Heart right ventricle (tissue), 16 donors: ENCODE data around the gene SSTR4. TPM values are rescaled to one million over a fixed set of nuclear protein-coding genes. Genes with fewer than 3 reads are reported as not detected.
"Not testable (repeated sequence)": the region's sequence is repeated elsewhere in the genome, so short reads cannot be mapped to it uniquely, and the experiment has no call there.

Experiments
- ATAC-seq, 8 donors: fragments of 200-7000 bp; cut with Tn5 transposase; one replicate each; pipeline ENCODE4 v1.9.1; 2020; ENCODE audit warnings: mild to moderate bottlenecking in 8 of 8, moderate library complexity in 8 of 8, moderate number of reproducible peaks in 1 of 8
- DNase-seq, 2 donors: peaks; one replicate each; pipeline ENCODE4 v3.0.0-alpha.2; 2020
- H3K27ac ChIP-seq, 10 donors: fragments of 200-600 bp; sonication (generic) in 2 of 10; one replicate each; pipeline versions ENCODE4 v1.5.0 to v1.8.0; 2020 to 2022; ENCODE audit warnings: mild to moderate bottlenecking in 3 of 10
- H3K27me3 ChIP-seq, 7 donors: fragments of 200-600 bp; one replicate each; pipeline ENCODE4 v1.8.0; 2021 to 2022; ENCODE audit warnings: mild to moderate bottlenecking in 2 of 7
- H3K36me3 ChIP-seq, 9 donors: fragments of 200-600 bp; sonication (generic) in 1 of 9; one replicate each; pipeline versions ENCODE4 v1.5.0 to v1.8.0; 2020 to 2022; ENCODE audit warnings: mild to moderate bottlenecking in 2 of 9
- H3K4me1 ChIP-seq, 9 donors: fragments of 200-600 bp; sonication (generic) in 1 of 9; one replicate each; pipeline versions ENCODE4 v1.5.0 to v1.8.0; 2020 to 2022; ENCODE audit warnings: mild to moderate bottlenecking in 4 of 9
- H3K4me3 ChIP-seq, 10 donors: fragments of 200-600 bp; sonication (generic) in 2 of 10; one replicate each; pipeline versions ENCODE4 v1.5.0 to v1.8.0; 2020 to 2022; ENCODE audit warnings: mild to moderate bottlenecking in 7 of 10, moderate library complexity in 2 of 10
- H3K9me3 ChIP-seq, 11 donors: fragments of 200-600 bp in 10 of 11; sonication (generic) in 2 of 11; one replicate each; pipeline versions ENCODE4 v1.5.0 to v1.8.0; 2013 to 2022; ENCODE audit warnings: mild to moderate bottlenecking in 2 of 11, control low read depth in 1 of 11, moderate library complexity in 1 of 11
- WGBS, 2 donors: extraction: QIAGEN DNeasy Blood & Tissue Kit; methylation state at CpG; one replicate each; pipeline ENCODE4 v1.1.7; 2013; ENCODE audit warnings: inconsistent platforms in 1 of 2; 5-methylcytosine and 5-hydroxymethylcytosine counted together
- intact Hi-C, 10 donors: fragments of 100-400 bp; cut with DNase I; formaldehyde crosslinking; loops; one replicate each; pipeline versions ENCODE4 v1.11.1 to v1.14.2; 2022
- long read RNA-seq, 3 donors: library from polyadenylated mRNA; unstranded; transcript quantifications; one replicate each; pipeline ENCODE4 v2.0.0, GENCODE V29; 2020 to 2021
- polyA plus RNA-seq, 2 donors: library from polyadenylated mRNA; stranded (reverse); fragments of 200-250 nt; gene quantifications; one replicate each; pipeline ENCODE4 v1.2.3, GENCODE V29; 2013
- total RNA-seq, 10 donors: library from RNA; stranded (reverse); fragmentation: NEBNext Ultra II Directional in 3 of 10; extraction: Animal tissue kit (Norgen Biotek cat#: 25700) in 3 of 10; gene quantifications; one replicate each; pipeline versions ENCODE4 v1.2.1 to v1.2.4, GENCODE V29; 2021 to 2023
- TF ChIP-seq, protein P1 (sequence below), 9 donors: fragments of 200-600 bp; sonication (generic) in 2 of 9; IDR thresholded peaks; one replicate each; pipeline versions ENCODE4 v1.5.0 to v1.8.0; 2021 to 2022; ENCODE audit warnings: antibody characterized with exemption in 9 of 9, mild to moderate bottlenecking in 5 of 9, moderate library complexity in 1 of 9
- donor health status: Arrhythmogenic right ventricular cardiomyopathy.
- donor health status: ischemic (EF 13 %, LVEDD 7.1; RV severe dilation, severe dysfunction).
- donor health status: healthy with polysubstance abuse.
- donor health status: DM: no; HTN: yes; CAD: no.
- donor health status: DM: no; HTN: no; CAD: no.
- donor health status: ischemic (EF 25% LVEDD 6.9; RV normal size, moderate dysfunction).
- donor health status: ischemic (EF 25% LVEDD 5.7; RV mildly dilated, moderate dysfunction).
- donor health status: healthy.
- donor health status: DM: yes; HTN: yes; CAD: no.
- donor health status: Ischemic cardiomyopathy.
- donor health status: ischemic (EF 35%, LVEDD 5.7; RV mildly dilated, moderate dysfunction).
- donor health status: nonischemic (EF 11% LVEDD 7.7; RV severe dilation, severe dysfunction).
- donor health status: DM: yes; HTN: yes; CAD: no.
- donor health status: PGD.
- donor health status: ischemic (EF 29% LVEDD 5.4; RV normal size, mild dysfunction).
- donor health status: nonischemic (EF 23%, LVEDD 6.1; RV moderate dilation, normal function).

The SSTR4 gene, protein sequence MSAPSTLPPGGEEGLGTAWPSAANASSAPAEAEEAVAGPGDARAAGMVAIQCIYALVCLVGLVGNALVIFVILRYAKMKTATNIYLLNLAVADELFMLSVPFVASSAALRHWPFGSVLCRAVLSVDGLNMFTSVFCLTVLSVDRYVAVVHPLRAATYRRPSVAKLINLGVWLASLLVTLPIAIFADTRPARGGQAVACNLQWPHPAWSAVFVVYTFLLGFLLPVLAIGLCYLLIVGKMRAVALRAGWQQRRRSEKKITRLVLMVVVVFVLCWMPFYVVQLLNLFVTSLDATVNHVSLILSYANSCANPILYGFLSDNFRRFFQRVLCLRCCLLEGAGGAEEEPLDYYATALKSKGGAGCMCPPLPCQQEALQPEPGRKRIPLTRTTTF
- not detected for total RNA-seq
- polyA plus RNA-seq: not detected
- long read RNA-seq, donor 1: 0 reads
- long read RNA-seq, donor 2: 0 reads
- long read RNA-seq, donor 3: 0 reads

DNA sequence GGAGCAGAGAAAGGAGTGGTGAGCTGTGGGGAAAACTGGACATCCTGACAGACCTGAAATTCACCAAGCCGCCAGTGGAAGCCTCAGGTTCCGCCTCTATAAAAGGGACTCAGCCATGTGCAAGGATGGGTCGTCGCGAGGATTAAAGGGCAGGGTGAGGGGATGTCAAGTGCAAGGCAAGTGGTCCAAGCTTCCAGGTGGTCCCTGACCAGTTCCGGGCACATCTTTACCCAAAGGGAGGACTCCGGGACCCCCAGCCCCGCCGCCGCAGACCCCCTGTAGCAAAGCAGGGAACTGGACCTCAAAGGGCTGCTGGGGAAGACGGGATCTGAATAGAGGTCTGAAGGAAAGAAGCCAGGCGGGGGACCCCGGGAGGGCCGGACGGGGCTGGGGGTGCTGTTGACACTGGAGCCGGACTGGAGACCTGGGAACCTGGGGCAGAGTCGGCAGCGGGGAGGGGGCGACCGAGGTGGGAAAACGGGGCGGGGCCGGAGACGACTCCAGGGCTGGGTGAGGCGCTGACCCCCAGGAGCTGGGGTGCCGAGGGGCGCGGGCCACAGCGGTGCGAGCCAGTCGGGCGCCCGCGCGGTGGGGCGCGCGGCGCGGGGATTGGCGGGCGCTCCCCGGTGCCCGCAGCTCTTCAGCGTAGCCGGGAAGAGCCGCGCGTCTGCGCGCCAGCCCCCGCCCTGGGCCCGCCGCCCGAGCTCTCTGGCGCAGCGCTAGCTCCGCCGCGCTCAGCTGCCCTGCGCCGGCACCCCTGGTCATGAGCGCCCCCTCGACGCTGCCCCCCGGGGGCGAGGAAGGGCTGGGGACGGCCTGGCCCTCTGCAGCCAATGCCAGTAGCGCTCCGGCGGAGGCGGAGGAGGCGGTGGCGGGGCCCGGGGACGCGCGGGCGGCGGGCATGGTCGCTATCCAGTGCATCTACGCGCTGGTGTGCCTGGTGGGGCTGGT, at the start of gene SSTR4:
Gene SSTR4, plus strand, starts transcription at position 592 of the 951 bp plus-strand sequence. Its CDS starts 172 bp downstream, at position 764.
- Histone ChIP-seq H3K9me3 (no peaks in the 10 kb centered on the region), H3K4me3 (peak within 1 kb of the TSS in 5 of 10 donors; percentile 28 to 41 (median 35)), H3K27me3 (peaks cover 0 to 68% (median 42%) of the 10 kb centered on the region in 7 donors), H3K4me1 (peaks cover 0 to 20% (median 15%) of the 10 kb centered on the region in 9 donors), H3K27ac (no peak within 1 kb of the TSS), H3K36me3 (no peaks in the 10 kb centered on the region)
- intact Hi-C loops: loop anchor here in 1 of 10 donors (10.0 kb wide), 1 partner anchor 340 kb away; no protein-coding TSS in a partner anchor
- no peak for DNase-seq
- WGBS, 2 donors: 22 to 24% methylated on average over 71 to 83 of the region's 83 CpGs
- TF ChIP-seq, protein P1, sequence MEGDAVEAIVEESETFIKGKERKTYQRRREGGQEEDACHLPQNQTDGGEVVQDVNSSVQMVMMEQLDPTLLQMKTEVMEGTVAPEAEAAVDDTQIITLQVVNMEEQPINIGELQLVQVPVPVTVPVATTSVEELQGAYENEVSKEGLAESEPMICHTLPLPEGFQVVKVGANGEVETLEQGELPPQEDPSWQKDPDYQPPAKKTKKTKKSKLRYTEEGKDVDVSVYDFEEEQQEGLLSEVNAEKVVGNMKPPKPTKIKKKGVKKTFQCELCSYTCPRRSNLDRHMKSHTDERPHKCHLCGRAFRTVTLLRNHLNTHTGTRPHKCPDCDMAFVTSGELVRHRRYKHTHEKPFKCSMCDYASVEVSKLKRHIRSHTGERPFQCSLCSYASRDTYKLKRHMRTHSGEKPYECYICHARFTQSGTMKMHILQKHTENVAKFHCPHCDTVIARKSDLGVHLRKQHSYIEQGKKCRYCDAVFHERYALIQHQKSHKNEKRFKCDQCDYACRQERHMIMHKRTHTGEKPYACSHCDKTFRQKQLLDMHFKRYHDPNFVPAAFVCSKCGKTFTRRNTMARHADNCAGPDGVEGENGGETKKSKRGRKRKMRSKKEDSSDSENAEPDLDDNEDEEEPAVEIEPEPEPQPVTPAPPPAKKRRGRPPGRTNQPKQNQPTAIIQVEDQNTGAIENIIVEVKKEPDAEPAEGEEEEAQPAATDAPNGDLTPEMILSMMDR (IDR thresholded peaks at IDR 0.05): no peak
- ATAC-seq: no peak

DNA sequence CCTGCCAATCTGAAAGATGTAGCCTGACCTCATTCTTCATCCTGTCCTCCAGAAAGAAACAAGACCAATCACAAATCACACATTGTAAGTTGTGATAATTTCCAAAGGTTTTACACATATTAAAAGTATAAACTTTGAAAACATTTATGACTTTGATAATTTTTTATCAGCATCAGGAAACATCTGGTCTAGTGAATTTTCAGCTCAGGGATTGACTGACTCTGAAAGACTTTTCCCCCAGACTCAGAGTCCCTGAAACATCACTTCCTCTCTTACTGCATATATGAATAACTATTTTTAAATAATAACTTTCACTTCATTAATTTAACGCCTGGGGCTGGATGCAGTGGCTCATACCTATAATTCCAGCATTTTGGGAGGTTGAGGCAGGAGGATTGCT, 48.5 kb upstream of the SSTR4 start:
- Histone ChIP-seq H3K36me3 (no peaks in the 10 kb centered on the region), H3K27me3 (peaks cover 0 to 20% (median 0%) of the 10 kb centered on the region in 7 donors), H3K27ac (peak overlapping the region in 1 of 10 donors; percentile 74), H3K9me3 (peaks cover 0 to 11% (median 0%) of the 10 kb centered on the region in 11 donors), H3K4me3 (no peak overlapping the region), H3K4me1 (peaks cover 3 to 21% (median 12%) of the 10 kb centered on the region in 9 donors)
- intact Hi-C loops: no loop called here
- ATAC-seq (no peak), DNase-seq (no peak)
- WGBS, 2 donors: 46 to 69% methylated on average over 1 of the region's 1 CpG
- TF ChIP-seq, protein P1 (IDR thresholded peaks at IDR 0.05): no peak

DNA sequence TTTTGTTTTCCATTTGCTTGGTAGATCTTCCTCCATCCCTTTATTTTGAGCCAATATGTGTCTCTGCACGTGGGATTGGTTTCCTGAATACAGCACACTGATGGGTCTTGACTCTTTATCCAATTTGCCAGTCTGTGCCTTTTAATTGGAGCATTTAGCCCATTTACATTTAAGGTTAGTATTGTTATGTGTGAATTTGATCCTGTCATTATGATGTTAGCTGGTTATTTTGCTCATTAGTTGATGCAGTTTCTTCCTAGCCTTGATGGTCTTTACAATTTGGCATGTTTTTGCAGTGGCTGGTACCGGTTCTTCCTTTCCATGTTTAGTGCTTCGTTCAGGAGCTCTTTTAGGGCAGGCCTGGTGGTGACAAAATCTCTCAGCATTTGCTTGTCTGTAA, 43.7 kb upstream of the SSTR4 start:
- H3K4me3 ChIP-seq, intact Hi-C loops, H3K27ac ChIP-seq, H3K4me1 ChIP-seq, H3K36me3 ChIP-seq, H3K27me3 ChIP-seq, DNase-seq, ATAC-seq: not testable (repeated sequence)
- 82 to 84% methylated on average over 3 of the region's 3 CpGs for WGBS, 2 donors
- peaks cover 0 to 24% (median 0%) of the 10 kb centered on the region in 11 donors for H3K9me3 ChIP-seq

DNA sequence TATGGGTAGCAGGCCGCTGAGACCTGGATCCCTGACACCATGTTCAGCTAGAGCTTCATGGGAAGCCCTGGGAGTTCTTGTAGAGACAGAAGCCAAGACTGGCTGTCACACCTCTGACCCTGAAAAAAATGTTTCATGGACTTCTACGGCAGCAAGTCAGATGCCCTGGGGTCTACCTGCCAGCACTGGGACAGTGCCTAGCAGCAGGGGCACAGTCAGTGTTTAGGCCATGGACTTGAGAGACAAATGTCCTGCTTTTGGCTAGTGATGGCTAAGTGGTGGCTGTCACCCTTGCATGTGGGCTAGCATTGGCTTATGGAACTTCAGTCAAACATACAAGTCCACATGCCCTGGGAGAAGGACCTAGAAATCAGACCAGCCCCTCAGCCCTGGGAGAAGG, 41.3 kb upstream of the SSTR4 start:
- Histone ChIP-seq H3K27ac (no peak overlapping the region), H3K4me1 (peaks cover 0 to 4% (median 0%) of the 10 kb centered on the region in 9 donors), H3K27me3 (no peaks in the 10 kb centered on the region), H3K4me3 (no peak overlapping the region), H3K36me3 (no peaks in the 10 kb centered on the region), H3K9me3 (peaks cover 0 to 17% (median 0%) of the 10 kb centered on the region in 11 donors)
- intact Hi-C loops: no loop called here
- no peak for DNase-seq
- WGBS, 2 donors: 98 to 99% methylated on average over 2 of the region's 2 CpGs
- TF ChIP-seq, protein P1 (IDR thresholded peaks at IDR 0.05): no peak
- no peak for ATAC-seq
